HG03135 (cell line): ENCODE results near the gene SMAGP.

Source experiments
- ATAC-seq: cut with Tn5 transposase; IDR thresholded peaks from one replicate; pipeline ENCODE4 v1.9.1; 2021; ENCODE audit warnings: mild to moderate bottlenecking, moderate library complexity; ENCODE audit not compliant: unreplicated experiment

The SMAGP gene

DNA sequence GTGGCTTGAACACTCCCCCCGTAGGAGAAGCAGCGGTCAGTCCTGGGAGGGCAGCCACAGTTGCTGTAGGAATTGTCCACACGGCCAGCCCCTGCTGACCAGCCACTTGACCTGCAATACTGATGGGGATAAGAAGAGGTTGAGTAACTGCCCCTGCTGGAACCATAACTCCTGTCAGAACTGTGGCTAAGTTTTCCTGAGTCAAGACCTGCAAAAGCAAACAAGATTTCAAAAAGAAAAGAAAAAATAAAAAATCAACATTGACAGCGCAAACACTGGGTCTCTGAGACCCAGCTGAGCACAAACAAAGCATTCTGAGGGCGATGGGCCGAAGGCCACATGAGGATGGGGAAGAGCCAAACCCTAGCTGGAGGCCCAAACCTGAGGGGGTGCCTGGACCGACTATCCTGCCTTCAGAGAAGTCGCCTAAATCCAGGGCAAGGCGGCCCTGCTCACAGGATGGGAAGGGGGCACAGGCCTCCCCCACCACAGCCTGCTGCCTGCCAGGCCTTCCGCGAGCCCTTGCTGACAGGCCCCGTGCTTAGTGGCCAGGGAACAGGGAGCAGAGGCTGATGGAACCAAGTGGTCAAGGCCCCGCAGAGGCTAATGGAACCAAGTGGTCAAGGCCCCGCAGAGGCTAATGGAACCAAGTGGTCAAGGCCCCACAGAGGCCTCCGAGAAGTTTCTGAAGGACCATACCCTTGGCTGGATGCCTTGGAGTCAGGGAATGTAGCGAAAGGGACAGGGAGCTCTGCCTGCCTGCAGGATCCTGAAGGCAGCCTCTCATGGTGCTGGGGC is 71.4 kb downstream of the SMAGP start:
- no peak for ATAC-seq

DNA sequence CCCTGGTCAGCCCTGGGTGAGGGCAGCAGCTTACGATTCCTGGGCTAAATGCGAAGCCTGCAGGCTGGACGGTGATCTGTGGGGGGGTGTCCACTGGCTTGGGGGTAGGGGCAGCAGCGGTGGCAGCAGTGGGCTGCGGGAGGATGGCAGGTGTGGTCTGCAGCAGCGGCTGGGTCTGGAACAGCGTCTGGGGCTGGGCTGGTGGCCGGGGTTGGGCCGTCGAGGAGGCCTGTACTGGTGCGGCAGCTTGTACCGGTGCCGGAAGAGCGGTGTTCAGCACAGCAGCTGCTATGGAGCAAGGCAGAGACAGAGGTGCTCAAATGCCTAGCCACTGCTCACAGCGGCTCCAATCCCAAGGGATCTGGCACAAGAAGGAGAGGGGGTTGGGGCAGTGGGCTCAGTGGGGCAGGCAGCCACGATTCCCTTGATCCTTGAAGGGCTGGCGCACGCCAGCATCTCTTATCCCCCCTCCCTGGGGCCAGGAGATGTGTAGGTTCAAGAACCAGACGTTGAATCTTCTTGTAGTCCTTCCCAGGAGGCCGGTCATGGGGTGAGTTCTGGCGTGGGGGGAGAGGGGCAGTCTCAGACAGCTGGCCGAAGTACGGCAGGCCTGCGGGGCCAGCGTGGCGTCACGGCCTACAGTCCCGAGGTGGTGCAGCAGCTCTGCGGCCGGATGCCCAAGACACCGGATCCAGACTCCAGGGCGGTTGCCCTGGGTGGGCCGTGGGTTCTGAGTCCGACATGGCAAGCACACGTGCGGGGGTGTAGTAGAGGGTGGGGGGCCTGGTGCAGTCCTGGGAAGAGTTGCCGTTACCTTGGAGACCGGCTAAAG is 72.3 kb downstream of the SMAGP start:
- no peak for ATAC-seq

DNA sequence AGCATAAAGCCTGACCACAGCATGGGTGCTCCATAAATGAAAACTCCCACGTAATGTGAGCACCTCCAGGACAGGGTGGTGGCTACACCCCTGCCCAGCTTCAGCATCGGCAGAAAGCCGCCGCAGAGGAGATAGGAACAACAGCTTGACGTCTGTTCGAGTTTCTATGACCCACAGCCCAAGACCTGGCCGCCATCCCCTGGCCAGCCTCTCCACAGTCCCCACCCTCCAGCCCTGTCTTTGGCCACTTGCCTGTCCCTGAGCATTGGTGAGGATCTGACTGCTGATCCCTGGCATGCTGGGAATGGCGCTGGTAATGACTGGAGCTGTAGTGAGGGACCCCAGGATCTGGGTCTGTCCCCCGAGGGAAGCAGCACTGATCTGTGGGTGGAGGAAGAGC is 73.7 kb downstream of the SMAGP start:
- ATAC-seq = no peak

DNA sequence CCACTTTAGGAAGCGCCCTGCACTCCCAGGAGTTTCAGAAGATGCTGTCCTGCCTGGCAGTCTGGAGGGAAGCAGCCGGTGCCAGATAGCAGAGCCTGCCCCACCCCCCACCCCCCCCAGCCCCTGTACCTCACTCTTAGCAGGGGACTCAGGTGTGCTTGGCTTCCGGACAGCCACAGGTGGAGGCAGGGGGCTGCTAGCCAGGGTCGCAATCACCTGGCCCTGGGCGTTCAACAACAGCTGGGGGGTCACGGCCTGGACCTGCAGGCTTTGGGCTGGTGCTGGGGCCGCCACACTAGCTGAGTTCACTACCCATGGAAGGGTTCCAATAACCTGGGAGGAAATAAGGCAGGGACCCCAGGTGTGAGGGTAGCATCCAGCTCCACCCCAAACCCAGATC is 74.4 kb downstream of the SMAGP start:
- ATAC-seq = no peak
